Smooth muscle cell (in vitro differentiated cells): ENCODE data around the gene APBA2. TPM values are rescaled to one million over a fixed set of nuclear protein-coding genes. Genes with fewer than 3 reads are reported as not detected.
A peak's percentile ranks its signal among the peaks of the same experiment; 100 is the strongest.

Experiments used
- DNase-seq: peaks from one replicate; lab custom pipeline; 2025; ENCODE audit not compliant: unreplicated experiment; lab: John Stamatoyannopoulos, UW
- H2AFZ ChIP-seq: fragments of 200-600 bp; sonication (generic); 2 replicates; pipeline ENCODE4 v1.6.0; 2016; ENCODE audit warnings: antibody characterized with exemption, low read depth, mild to moderate bottlenecking
- H3F3A ChIP-seq: fragments of 200-600 bp; sonication (generic); 2 replicates; pipeline ENCODE4 v1.6.0; 2017; ENCODE audit warnings: antibody characterized with exemption, low read depth
- H3K27ac ChIP-seq: fragments of 200-600 bp; sonication (generic); 2 replicates; pipeline ENCODE4 v1.5.1; 2016; ENCODE audit warnings: low read depth, mild to moderate bottlenecking
- H3K27me3 ChIP-seq: fragments of 200-600 bp; sonication (generic); 2 replicates; pipeline ENCODE4 v1.6.1; 2016; ENCODE audit warnings: low read depth, mild to moderate bottlenecking
- H3K36me3 ChIP-seq: fragments of 200-600 bp; sonication (generic); 2 replicates; pipeline ENCODE4 v1.5.1; 2016; ENCODE audit warnings: low read depth
- H3K4me1 ChIP-seq: fragments of 200-600 bp; sonication (generic); 2 replicates; pipeline ENCODE4 v1.5.1; 2016; ENCODE audit warnings: low read depth
- H3K4me2 ChIP-seq: fragments of 200-600 bp; sonication (generic); 2 replicates; pipeline ENCODE4 v1.6.0; 2016; ENCODE audit warnings: mild to moderate bottlenecking
- H3K4me3 ChIP-seq: fragments of 200-600 bp; sonication (generic); 2 replicates; pipeline ENCODE4 v1.5.1; 2016; ENCODE audit warnings: mild to moderate bottlenecking
- H3K79me2 ChIP-seq: fragments of 200-600 bp; sonication (generic); 2 replicates; pipeline ENCODE4 v1.6.0; 2016; ENCODE audit warnings: low read depth, mild to moderate bottlenecking
- H3K9ac ChIP-seq: fragments of 200-600 bp; sonication (generic); 2 replicates; pipeline ENCODE4 v1.6.0; 2016; ENCODE audit warnings: low read depth
- H3K9me3 ChIP-seq: fragments of 200-600 bp; sonication (generic); replicated peaks from 2 replicates; pipeline ENCODE4 v1.5.1; 2016; ENCODE audit warnings: low read depth
- H4K20me1 ChIP-seq: fragments of 200-600 bp; sonication (generic); 2 replicates; pipeline ENCODE4 v1.6.0; 2016; ENCODE audit warnings: low read depth
- WGBS: methylation state at CpG from one replicate; pipeline ENCODE4 v1.1.7; 2016; ENCODE audit warnings: low lambda C conversion rate; 5-methylcytosine and 5-hydroxymethylcytosine counted together
- polyA plus RNA-seq: library from polyadenylated mRNA; unstranded; fragments of >200 nt; fragmentation: Nextera tagmentation; extraction: Ambion mirVana; gene quantifications from 2 replicates; pipeline ENCODE4 v1.2.1, GENCODE V29; 2016
- total RNA-seq: library from RNA; depleted of rRNA; stranded (reverse); fragments of >200 nt; gene quantifications from 2 replicates; pipeline ENCODE4 v1.2.3, GENCODE V29; 2014
- TF ChIP-seq, protein P1 (sequence below): fragments of 200-600 bp; sonication (generic); IDR thresholded peaks from 2 replicates; pipeline ENCODE4 v1.5.1; 2017; ENCODE audit warnings: borderline replicate concordance, mild to moderate bottlenecking, antibody characterized with exemption; ENCODE audit not compliant: insufficient read depth, poor library complexity, severe bottlenecking

The APBA2 gene
- total and polyA plus RNA-seq, 2 experiments from 2014 or later: 10.2 to 14.9 TPM

DNA sequence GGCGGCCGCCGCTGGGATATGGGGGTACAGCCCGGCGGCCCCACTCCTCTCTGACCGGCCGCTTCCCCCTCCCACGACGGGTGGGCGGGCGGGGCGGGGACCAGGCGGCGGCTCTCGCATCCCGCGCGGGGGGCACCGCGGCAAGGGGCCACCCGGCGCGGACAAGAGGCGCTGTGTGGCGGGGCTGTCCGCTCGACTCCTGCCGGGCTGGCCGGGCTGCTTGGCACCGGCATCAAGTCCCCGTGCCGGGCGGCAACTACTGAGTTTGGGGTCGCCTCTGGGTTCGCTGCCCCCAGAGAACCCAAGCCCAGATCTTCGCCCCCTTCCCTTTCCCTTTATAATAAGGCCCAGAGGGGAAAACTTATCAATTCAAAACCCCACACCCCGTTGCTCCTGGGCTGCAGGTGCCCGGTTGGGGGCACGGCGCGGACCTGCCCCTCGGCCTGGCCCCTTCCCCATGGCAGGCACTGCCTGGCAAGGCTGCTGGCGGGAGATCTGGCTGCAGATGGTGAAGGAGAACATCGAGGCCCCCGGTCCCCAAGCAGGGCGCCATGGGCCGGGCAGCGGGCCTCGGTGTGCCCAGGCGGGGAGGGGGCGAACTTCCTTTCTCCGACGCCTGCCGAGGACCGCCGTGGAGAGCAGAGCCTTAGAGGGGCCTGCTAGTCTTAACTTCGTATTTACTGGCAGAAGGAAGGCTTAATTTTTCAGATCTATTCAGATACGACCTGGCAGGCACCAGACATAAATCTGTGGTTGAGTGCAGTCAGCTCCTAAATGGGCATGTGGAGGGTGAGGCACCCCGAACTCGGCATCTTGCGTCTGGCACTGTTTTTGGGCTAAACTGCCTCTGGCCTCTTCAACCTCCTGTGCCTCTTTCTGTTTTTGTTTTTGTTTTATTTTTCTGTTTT, 911 bp downstream of the APBA2 start:
- Histone ChIP-seq H3K27ac (no peak overlapping the region), H3K9me3 (no peaks in the 10 kb centered on the region), H3K9ac (no peak overlapping the region), H4K20me1 (no peaks in the 10 kb centered on the region), H3K4me3 (peak overlapping the region; percentile 68), H3K4me2 (peak overlapping the region; percentile 97), H3K79me2 (no peaks in the 10 kb centered on the region), H3K36me3 (no peaks in the 10 kb centered on the region), H3F3A (no peaks in the 10 kb centered on the region), H2AFZ (peak overlapping the region; percentile 66), H3K4me1 (peaks cover 21% of the 10 kb centered on the region), H3K27me3 (peaks cover 18% of the 10 kb centered on the region)
- 38% methylated on average over 40 of the region's 61 CpGs for WGBS
- TF ChIP-seq, protein P1, sequence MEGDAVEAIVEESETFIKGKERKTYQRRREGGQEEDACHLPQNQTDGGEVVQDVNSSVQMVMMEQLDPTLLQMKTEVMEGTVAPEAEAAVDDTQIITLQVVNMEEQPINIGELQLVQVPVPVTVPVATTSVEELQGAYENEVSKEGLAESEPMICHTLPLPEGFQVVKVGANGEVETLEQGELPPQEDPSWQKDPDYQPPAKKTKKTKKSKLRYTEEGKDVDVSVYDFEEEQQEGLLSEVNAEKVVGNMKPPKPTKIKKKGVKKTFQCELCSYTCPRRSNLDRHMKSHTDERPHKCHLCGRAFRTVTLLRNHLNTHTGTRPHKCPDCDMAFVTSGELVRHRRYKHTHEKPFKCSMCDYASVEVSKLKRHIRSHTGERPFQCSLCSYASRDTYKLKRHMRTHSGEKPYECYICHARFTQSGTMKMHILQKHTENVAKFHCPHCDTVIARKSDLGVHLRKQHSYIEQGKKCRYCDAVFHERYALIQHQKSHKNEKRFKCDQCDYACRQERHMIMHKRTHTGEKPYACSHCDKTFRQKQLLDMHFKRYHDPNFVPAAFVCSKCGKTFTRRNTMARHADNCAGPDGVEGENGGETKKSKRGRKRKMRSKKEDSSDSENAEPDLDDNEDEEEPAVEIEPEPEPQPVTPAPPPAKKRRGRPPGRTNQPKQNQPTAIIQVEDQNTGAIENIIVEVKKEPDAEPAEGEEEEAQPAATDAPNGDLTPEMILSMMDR: no peak
- no peak for DNase-seq

DNA sequence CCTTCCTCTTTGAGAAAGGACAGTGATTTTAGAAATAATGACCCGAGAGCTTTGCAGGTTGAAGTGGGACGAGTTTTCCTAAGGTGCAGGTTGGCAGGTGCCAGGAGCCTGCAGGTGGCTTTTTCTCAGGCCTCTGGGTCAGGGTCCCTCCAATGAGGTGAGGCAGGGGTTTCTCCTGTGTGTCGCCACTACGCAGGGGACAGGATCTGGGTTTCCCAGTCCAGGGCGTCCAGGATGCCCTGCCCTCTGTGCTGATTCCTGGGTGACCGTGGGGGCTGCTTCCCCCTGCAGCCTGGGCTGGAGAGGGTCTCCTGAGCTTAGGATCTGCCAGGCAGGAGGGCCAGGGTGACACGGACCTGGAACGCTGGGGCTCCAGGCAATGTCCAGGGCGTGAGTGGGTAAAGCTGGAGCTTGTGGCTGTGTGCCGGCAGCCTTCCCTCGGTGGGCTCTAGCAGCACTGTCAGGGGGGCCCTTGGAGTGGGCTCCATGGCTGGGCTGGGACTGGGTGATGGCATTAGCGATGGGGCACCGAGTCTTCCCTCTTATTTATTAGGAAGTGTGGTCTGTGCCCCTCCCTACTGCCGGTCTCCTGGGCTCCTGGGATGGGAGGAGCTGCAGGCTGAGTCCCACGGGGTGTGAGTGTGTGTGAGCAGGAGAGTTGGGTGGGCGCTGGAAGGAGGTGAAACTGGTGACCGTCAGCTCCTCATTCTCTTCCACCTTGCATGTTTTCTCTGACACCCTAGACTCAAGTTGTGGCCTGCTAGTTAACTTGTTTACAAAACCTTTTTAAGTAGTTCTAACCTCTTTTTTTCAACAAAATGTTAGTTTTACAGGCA, 1.8 kb downstream of the APBA2 start:
- no peak for DNase-seq
- Histone ChIP-seq H3K27ac (no peak overlapping the region), H3K4me3 (peak overlapping the region; percentile 68), H2AFZ (no peak overlapping the region), H3K9me3 (no peaks in the 10 kb centered on the region), H3K4me1 (peaks cover 21% of the 10 kb centered on the region), H3K9ac (no peak overlapping the region), H3F3A (no peaks in the 10 kb centered on the region), H4K20me1 (no peaks in the 10 kb centered on the region), H3K36me3 (no peaks in the 10 kb centered on the region), H3K27me3 (peaks cover 18% of the 10 kb centered on the region), H3K4me2 (peak overlapping the region; percentile 97), H3K79me2 (no peaks in the 10 kb centered on the region)
- TF ChIP-seq, protein P1: no peak
- whole genome bisulfite sequencing: 85% methylated on average over 17 of the region's 17 CpGs

DNA sequence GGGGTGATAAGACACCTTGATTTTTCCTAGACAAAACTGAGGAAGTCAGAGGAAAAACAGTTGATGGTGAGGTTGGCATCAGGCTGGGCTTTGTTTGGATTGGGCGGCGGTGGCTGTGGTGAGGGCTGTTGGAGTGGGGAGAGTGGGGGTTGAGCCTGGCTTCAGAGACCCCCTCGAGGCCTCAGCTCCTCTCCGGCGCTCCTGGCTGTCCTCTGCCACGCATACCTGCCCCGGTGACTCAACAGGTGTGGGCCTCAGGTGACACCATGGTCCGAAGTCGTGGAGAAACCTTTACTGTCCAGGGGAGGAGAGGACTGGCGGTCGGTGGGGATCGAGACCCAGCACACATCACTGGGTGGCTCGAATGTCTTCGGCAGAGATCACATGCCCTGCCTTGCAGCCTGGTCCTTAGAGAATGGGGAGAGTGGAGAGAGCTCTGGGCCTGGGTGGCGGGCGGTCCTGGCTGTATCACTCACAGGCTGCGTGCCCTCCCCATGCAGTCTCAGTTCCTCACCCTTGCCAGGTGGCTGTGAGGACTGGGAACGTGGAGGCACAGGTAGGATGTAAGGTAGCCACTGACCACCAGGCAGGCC, 2.6 kb downstream of the APBA2 start:
- Histone ChIP-seq H3K4me1 (peaks cover 21% of the 10 kb centered on the region), H3K27me3 (peaks cover 18% of the 10 kb centered on the region), H4K20me1 (no peaks in the 10 kb centered on the region), H3K9ac (no peak overlapping the region), H3F3A (no peaks in the 10 kb centered on the region), H3K4me3 (no peak overlapping the region), H3K4me2 (no peak overlapping the region), H3K36me3 (no peaks in the 10 kb centered on the region), H3K27ac (no peak overlapping the region), H3K79me2 (no peaks in the 10 kb centered on the region), H2AFZ (no peak overlapping the region), H3K9me3 (no peaks in the 10 kb centered on the region)
- DNase-seq: no peak
- TF ChIP-seq, protein P1: no peak
- 92% methylated on average over 18 of the region's 18 CpGs for WGBS
